Activated CD4-positive, alpha-beta T cell treated with anti-CD3 and anti-CD28 coated beads, Interleukin-2, amount 50 U/mL, for 24 hours (primary cell): ENCODE measurements around the gene NSD2.

Source experiments
- DNase-seq, 2 donors: peaks; one replicate each; pipeline ENCODE4 v3.0.0-alpha.2; 2020; ENCODE audit warnings: low read depth in 1 of 2, low spot score in 1 of 2

The NSD2 gene

GRCh38 chr4:1969928-1970723 lies 98.9 kb downstream of the NSD2 start:
- DNase-seq: no peak

- DNase-seq: no peak
These were observed 99.7 kb downstream of the NSD2 start for GRCh38 chr4:1970926-1971325.

- no peak for DNase-seq
These were observed 100.4 kb downstream of the NSD2 start for GRCh38 chr4:1971456-1972200.

- no peak for DNase-seq
These were observed 101.2 kb downstream of the NSD2 start for GRCh38 chr4:1972414-1972813.

- DNase-seq: no peak
These were observed 102.0 kb downstream of the NSD2 start for GRCh38 chr4:1973218-1973617.

- no peak for DNase-seq
These were observed 102.5 kb downstream of the NSD2 start for GRCh38 chr4:1973661-1974060.

- DNase-seq: no peak
These were observed 103.6 kb downstream of the NSD2 start for GRCh38 chr4:1974840-1975239.

GRCh38 chr4:1975391-1975801 lies 104.2 kb downstream of the NSD2 start:
- no peak for DNase-seq

- no peak for DNase-seq
These were observed 104.7 kb downstream of the NSD2 start for GRCh38 chr4:1975880-1976279.

- no peak for DNase-seq
These were observed 105.5 kb downstream of the NSD2 start for GRCh38 chr4:1976416-1977352.

- no peak for DNase-seq
These were observed 107.0 kb downstream of the NSD2 start for GRCh38 chr4:1978226-1978625.

GRCh38 chr4:1978741-1979476 lies 107.7 kb downstream of the NSD2 start:
- no peak for DNase-seq

GRCh38 chr4:1979477-1980196 lies 108.4 kb downstream of the NSD2 start:
- no peak for DNase-seq

GRCh38 chr4:1980561-1981041 lies 109.4 kb downstream of the NSD2 start:
- no peak for DNase-seq

- no peak for DNase-seq
These were observed 110.3 kb downstream of the NSD2 start for GRCh38 chr4:1981251-1982058.

- DNase-seq: no peak
These were observed 111.2 kb downstream of the NSD2 start for GRCh38 chr4:1982124-1983052.

- DNase-seq: no peak
These were observed 112.1 kb downstream of the NSD2 start for GRCh38 chr4:1983053-1983845.
